ENCODE results near the gene NUP54. TPM values are rescaled to one million over a fixed set of nuclear protein-coding genes. Genes with fewer than 3 reads are reported as not detected.

The NUP54 gene
- total RNA-seq, 2 donors from 2014 or later, result 20.0 to 23.0 TPM

DNA sequence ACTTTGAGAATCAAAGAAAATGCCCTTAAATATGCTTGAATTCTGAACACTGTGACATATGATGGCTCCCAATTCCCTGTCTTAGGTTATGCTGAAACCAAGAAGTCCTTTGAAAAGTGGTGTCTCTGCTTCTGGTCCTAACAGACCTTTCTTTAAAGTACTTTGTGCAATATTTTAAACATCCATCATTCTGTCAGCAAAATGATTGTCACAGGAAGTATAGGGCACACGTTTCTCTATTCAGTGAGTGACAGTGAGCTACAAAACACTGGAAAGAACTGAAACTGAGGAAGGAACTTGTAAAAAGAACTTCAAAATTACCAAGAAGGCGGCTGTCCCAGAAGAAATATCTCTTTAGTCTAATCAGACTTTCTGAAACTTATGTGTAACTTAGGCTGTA lies 12.2 kb upstream of the NUP54 start:
- ATAC-seq (no peak), DNase-seq (no peak)
- intact Hi-C loops (cut with DNase I), result no loop called here

DNA sequence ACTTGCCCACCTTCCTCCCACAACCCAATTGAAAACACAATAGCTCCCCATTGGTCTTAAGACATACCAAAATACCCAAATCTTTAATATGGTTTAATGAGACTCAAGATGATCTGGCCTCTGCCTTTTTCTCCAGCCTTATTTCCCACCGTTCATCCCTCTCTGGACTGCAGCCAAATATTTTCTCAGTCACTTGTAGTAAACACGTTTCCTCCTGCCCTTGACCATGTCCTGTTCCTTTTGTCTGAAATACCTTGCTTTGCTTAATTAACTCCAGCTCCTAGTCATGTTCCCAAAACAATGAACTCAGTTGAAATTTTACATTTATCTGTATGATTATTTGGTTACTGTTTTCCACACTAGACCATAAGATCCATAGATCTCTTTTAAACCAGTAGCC lies 8.4 kb upstream of the NUP54 start:
- DNase-seq (no peak), ATAC-seq (no peak)
- intact Hi-C loops (cut with DNase I), result no loop called here

DNA sequence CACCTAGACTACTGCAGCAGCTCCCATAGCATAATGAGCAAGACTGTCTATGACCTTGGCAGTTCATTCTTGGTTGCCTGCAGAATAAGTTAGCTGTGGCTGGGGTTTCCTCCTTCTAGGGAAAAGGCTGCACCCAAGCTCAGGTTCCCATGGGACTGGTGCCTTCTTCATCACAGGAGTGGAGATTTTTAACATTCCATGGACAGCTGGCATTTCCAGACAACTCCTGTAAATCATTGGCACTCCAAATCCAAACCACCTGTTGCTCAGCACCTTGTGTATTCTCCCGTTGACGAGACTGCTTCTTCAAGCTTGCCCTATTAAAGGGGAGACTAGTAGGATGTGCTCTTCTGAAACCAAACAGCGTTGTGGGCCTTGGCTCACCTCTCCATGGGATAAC lies 7.8 kb upstream of the NUP54 start:
- ATAC-seq (no peak), DNase-seq (no peak)
- intact Hi-C loops (cut with DNase I), result no loop called here

DNA sequence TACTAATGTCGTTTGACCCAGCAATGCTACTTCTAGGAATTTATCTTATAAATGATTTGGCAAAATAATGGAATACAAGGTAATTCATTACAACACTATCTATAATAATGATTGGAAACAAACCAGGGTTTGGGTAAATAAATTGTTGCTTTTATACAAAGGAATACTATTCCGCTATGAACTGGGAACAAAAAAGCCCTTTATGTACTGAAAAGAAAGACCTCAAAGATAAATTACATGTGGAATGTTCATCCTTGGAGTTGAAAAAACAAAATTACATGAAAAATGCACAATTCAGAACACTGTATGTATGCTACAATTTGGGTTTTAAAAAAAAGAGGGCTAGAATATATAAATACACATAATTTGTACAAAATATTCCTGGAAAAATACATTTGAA lies 5.2 kb upstream of the NUP54 start:
- ATAC-seq, result no peak
- no peak for DNase-seq
- intact Hi-C loops (cut with DNase I), result no loop called here

DNA sequence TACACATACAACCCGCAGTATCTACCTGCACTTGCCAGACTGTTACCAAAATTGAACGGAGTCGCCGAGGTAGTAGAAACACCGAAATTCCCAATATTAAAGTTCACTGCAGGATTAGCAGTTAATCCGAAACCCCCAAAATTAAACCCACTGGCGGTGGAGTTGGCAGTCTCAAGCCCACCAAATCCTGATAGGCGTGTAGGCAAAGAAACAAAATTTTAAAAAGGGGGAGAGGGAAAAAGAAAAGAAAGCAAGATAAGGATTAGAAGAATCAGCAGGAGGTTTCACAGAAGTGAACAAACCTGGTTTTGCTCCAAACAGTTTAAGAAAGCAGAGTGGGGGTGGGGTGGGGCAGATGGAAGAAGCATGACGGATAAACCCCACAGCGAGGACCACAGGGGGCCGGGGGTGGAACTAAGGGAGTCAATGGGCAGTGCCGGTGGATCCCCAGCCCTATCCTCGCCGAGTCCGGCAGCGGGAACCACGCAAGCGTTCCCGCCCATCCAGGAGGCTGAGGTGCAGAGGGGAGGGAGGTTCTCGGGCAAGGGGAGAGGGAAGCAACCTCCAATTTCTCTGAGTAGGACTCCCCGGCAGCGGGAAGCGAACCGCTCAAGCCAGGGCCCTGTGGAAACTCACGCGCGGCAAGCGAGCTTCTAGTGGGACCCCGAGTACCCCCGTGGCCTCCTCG lies 599 bp downstream of the NUP54 start:
- intact Hi-C loops (cut with DNase I), result loop anchor here in 1 of 2 donors (5.0 kb wide), 1 partner anchor 65 kb away; the partner anchor contains the start of gene SCARB2
- ATAC-seq (peak; percentile 70 to 92), DNase-seq (peak; percentile 65)

DNA sequence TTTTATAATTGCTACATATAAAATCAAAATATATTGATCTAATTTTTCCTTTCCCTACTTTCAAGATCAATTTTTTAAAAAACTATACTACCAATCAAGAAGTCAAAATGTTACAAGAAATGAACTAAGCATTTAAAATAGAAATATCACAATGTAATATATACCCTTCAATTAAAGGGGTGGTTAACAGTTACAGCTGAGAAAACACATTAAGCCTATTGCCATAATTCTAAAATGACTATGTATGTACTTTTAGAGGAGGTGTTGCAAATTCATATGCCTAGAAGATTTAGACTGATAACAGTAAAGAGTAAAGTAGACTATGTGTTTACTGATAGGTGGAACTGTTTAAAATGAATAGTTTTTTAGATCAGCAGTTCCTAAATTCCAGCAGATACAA lies 3.7 kb downstream of the NUP54 start:
- DNase-seq (no peak), ATAC-seq (no peak)
- intact Hi-C loops (cut with DNase I), result no loop called here

DNA sequence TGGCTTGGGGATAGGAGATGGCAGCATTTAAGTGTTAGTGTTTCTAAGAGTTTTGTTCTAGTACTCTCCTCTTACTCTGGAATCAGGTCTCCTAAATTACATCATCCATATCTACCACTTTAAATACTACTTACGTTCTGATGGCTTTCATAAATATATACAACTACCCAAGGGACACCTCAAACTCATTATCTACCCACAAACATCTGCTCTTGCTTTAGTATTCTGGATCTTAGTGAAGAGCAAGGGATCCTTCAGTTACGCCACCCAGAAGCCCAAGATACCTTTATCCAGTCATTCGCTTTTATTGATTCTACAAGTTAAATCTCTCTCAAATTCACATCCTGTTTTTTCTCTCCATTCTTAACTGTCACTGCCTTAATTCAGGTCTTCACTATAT lies 7.0 kb downstream of the NUP54 start:
- no peak for DNase-seq
- intact Hi-C loops (cut with DNase I), result no loop called here
- ATAC-seq, result no peak

DNA sequence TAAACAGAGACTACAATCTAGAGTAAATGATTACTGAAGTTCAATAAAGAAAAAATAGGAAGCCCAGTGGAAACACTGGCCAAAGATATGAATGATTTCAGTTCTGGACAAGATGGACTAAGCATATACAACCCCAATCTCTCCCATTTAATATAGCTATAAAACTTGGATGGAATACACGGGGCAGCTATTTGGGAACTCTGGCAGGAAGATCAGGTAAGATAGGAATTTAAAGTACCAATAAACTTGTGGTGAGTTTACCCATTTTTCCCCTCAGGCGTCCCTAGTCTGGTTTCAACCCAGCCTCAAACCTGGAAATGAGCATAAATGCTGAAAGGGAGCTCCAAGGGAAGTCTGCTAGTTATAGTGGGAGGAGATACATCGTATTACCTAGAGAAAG lies 20.4 kb downstream of the NUP54 start:
- intact Hi-C loops (cut with DNase I), result no loop called here
- ATAC-seq (no peak), DNase-seq (no peak)

DNA sequence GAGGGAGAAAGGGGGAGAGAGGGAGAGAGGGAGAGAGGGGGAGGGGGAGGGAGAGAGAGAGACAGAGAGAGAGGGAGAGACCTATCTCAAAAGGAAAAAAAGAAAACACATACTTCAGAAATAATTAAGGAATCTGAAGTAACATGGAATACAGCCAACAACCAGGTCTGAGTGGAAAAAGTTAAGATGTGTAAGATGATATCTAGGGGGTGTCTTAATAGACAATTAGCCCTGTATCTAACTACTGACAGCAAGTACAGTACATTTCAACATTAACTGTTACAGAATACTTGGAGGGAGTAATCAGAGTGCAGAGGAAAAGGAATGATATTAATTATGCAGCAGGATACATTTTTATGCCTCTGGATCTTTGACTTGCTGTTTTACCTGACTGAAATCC lies 22.4 kb downstream of the NUP54 start:
- no peak for DNase-seq
- no peak for ATAC-seq
- intact Hi-C loops (cut with DNase I), result no loop called here

DNA sequence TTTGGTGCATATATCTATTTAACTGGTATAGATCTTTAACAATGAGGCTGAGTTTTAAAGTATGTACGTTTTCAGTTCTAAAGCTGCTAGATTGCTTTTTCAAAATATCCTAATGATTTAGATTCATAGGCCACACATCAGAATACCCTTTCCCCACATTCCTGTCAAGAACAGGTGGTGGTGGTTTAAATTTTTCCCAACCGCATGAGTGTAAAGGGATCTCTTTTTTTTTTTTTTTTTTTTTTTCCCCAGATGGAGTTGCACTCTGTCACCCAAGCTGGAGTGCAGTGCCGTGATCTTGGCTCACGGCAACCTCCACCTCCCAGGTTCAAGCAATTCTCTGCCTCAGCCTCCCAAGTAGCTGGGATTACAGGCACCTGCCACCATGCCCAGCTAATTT lies 28.0 kb downstream of the NUP54 start:
- DNase-seq (no peak), ATAC-seq (no peak)
- intact Hi-C loops (cut with DNase I), result no loop called here

DNA sequence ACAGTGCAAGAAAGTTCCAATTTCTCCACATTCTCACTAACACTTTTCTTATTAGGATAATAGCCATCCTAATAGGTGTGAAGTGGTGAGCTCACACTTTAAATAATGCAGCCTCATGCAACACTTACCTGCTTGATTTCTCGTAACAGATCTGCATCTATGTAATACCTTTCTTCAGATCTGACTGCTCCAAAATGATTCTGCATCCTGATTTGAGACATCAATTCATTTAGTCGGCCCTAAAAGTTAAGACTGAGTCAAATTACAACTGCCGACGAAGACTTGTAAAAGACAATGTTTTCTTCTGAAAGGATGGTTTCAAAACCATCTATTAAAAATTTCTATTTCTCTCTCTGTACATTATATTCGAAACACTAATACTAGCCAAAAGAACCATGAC lies 30.7 kb downstream of the NUP54 start:
- ATAC-seq, result no peak
- intact Hi-C loops (cut with DNase I), result no loop called here

DNA sequence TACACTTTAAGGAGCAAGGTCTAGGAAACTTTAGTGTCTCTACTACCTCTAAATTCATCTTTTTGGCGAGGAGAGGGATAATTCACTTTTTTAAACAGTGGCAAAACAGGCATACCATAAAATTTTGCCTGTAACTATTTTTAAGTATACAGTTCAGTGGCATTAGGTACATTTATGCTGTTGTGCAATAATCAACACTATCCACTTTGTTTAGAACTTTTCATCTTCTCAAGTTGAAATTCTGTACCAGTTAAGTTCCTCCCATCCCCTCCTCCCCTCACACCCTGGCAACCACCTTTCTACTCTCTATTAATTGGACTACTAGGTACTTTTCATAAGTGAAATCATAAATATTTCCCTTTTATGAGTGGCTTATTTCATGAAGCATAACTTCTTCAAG lies 31.4 kb downstream of the NUP54 start:
- intact Hi-C loops (cut with DNase I), result no loop called here
- ATAC-seq (no peak), DNase-seq (no peak)

More for the DNA sequence above, 30.7 kb downstream of the NUP54 start:
- DNase-seq, result no peak

DNA sequence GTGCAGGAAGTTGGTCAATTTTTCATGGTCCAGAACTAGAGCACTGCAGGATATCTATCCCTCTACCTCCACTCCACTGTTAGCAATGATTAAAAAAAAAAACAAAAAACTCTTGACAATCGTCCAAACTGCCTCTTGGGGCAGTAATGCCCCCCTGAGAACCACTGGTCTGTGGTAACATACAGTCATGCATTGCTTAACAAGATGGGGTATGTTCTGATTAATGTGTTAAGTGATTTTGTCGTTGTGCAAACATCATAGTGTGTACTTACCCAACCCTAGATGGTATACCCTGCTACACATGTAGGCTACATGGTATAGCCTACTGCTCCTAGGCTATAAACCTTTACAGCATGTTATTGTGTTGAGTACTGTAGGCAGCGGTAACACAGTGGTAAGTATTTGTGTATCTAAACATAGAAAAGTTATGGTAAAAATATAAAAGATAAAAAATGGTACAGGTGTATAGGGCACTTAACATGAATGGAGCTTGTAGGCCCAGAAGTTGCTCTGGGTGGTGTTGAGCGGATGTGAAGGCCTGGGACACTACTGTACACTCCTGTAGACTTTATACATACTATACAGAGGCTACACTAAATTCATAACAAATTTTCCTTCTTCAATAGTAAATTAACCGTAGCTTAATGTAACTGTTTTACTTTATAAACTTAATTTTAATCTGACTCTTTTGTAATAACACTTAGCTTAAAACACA lies 39.6 kb downstream of the NUP54 start:
- intact Hi-C loops (cut with DNase I), result no loop called here
- no peak for DNase-seq
- no peak for ATAC-seq

DNA sequence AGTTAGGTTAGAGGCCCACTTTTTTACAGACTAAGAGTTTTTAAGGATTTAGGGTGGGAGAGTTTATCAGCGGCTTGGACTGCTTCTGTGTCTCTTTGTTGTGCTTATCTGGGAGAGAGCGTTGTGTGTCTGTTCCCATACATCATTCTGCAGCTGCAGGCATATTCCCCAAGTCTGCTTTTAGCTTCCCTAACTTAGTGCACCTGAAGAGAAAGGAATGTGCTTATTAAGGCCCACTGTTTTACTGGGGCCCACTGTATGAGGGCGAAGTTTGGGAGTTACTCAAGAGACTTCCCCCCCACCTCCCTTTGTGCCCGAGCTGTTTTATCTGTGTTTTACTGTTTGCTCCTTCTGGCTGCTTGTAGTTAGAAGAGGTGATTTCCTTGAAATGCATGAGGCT lies 41.8 kb downstream of the NUP54 start:
- ATAC-seq (no peak), DNase-seq (no peak)
- intact Hi-C loops (cut with DNase I), result no loop called here

DNA sequence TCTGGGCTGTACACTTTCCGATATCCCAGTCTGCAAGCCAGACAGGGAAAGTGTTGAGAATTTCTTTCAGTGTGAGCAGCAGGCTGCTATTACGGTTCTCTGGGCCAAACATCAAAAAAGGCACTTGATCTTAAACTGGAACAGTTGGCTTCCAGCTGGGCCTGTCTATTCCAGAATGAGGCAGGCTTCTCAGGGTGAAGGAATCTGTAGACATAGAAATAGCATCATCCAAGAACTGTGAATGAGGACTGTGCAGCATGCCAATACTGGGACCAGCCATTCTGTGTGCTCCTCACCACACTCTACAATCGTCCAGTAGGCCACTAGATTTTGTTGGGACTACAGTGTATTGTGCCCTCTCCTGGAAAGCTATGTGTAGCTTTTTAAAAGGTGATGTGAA lies 42.5 kb downstream of the NUP54 start:
- intact Hi-C loops (cut with DNase I), result no loop called here
- peak; percentile 22 to 47 for ATAC-seq
- no peak for DNase-seq

DNA sequence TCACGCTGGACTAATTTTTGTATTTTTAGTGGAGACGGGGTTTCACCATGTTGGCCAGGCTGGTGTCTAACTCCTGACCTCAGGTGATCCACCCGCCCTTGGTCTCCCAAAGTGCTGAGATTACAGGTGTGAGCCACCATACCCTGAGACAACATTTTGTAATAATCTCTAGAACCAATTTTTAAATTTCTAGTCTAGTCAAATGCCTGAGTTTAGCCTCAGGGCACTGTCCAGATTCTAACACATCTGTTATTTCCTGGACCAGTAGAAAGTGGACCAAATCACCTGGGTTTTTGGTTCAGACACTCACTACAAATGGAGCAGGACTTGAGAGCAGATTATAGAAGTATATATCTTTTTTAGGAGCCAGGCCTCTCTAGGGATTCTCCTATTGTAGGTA lies 52.1 kb downstream of the NUP54 start:
- ATAC-seq, result no peak
- intact Hi-C loops (cut with DNase I), result no loop called here
- no peak for DNase-seq

DNA sequence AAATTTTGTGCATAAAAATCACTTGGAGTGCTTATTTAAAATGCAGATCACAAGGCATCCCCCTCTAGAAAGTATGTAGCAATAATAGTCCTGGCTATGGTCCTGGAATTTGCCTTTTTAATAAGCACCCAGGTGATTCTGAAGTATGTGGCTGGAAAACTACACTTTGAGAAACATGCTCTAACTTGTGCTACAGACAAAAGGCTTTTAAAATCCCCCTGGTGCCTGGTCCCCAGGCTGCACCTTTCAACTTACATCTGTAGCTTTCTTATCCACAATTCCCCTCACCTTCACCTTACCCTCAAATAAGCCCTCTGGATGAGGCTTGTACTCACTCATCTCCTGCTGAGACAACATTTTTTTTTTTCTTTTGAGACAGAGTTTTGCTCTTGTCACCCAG lies 52.6 kb downstream of the NUP54 start:
- intact Hi-C loops (cut with DNase I), result no loop called here
- no peak for DNase-seq
- ATAC-seq, result no peak

DNA sequence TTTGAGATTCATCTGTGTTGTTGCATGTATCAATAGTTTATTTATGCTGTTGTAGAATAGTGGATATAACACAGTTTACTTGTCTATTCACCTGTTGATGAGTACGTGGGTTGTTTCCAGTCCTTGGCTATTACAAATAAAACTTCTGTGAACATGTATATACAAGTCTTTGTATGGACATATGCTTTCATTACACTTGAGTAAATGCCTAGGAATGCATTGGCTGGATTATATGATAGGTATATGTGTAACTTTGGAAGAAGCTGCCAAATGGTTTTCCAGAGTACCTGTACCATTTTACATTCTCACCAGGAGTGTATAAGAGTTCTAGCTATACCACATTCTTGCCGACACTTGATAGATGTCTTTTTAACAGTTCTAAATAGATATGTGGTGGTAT lies 57.1 kb downstream of the NUP54 start:
- intact Hi-C loops (cut with DNase I), result no loop called here
- ATAC-seq (no peak), DNase-seq (no peak)

DNA sequence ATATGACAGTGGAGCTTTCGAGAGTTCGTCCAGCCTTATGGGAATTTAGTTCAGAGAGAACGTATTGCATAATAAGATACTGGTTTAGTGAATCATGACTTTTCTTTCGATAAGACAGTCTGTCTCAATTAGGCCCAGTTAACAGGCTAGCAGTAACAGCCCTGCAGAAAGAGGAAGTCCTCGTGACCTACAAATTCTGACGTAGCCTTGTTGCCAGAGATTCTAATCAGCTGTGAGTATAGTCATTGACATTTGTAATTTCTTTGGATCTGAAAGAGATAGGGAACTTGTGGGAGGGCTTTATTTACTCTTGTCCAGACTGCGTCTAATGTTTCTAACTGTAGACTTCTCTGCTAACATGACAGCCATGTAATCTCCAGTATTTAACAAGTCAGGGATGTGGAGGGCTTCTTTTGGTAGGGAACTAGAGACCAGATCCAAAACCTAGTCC lies 57.9 kb downstream of the NUP54 start:
- peak; percentile 56 to 82 for ATAC-seq
- intact Hi-C loops (cut with DNase I), result no loop called here
- DNase-seq, result no peak

DNA sequence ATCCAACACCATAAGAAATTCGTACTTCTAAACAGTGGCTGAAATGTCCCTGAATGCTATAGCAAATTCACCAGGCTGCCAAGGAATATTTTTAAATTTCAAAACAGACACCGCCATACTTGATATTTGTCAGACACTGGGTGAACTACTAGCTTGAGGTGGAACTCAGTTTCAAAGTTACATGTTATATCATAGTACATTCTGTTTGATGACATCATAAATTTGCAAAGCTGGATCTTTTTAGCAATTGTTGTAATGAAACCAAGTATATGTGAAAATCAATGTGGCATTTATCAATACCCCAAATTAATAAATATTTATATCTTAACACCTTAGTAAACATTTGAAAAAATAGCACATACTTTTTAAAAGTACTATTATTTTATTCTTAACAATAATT lies 59.5 kb downstream of the NUP54 start:
- ATAC-seq, result no peak
- no peak for DNase-seq
- intact Hi-C loops (cut with DNase I), result no loop called here
